ENCODE results near the gene TENM4.

Gene TENM4

GRCh38 chr11:79174045-79175008, 266.5 kb downstream of the TENM4 start:
- DNase-seq (ENCODE audit: low spot score), result no peak

GRCh38 chr11:79173615-79174014, 267.2 kb downstream of the TENM4 start:
- DNase-seq (ENCODE audit: low spot score), result no peak

GRCh38 chr11:79170321-79170720, 270.5 kb downstream of the TENM4 start:
- DNase-seq (ENCODE audit: low spot score), result no peak

GRCh38 chr11:79168530-79169110, 272.2 kb downstream of the TENM4 start:
- DNase-seq (ENCODE audit: low spot score), result no peak

- DNase-seq (ENCODE audit: low spot score), result no peak
Observed at GRCh38 chr11:79167510-79168188, 273.2 kb downstream of the TENM4 start.

- no peak for DNase-seq (ENCODE audit: low spot score)
Observed at GRCh38 chr11:79165908-79166307, 274.9 kb downstream of the TENM4 start.

- DNase-seq (ENCODE audit: low spot score), result no peak
Observed at GRCh38 chr11:79160791-79161403, 279.9 kb downstream of the TENM4 start.

GRCh38 chr11:79159657-79160450, 281.0 kb downstream of the TENM4 start:
- no peak for DNase-seq (ENCODE audit: low spot score)

GRCh38 chr11:79157738-79158137, 283.1 kb downstream of the TENM4 start:
- no peak for DNase-seq (ENCODE audit: low spot score)

GRCh38 chr11:79156031-79156430, 284.8 kb downstream of the TENM4 start:
- no peak for DNase-seq (ENCODE audit: low spot score)

- DNase-seq (ENCODE audit: low spot score), result no peak
Observed at GRCh38 chr11:79155237-79155636, 285.6 kb downstream of the TENM4 start.

- no peak for DNase-seq (ENCODE audit: low spot score)
Observed at GRCh38 chr11:79152511-79152910, 288.3 kb downstream of the TENM4 start.

GRCh38 chr11:79151396-79151795, 289.4 kb downstream of the TENM4 start:
- no peak for DNase-seq (ENCODE audit: low spot score)

- no peak for DNase-seq (ENCODE audit: low spot score)
Observed at GRCh38 chr11:79150966-79151365, 289.9 kb downstream of the TENM4 start.

- no peak for DNase-seq (ENCODE audit: low spot score)
Observed at GRCh38 chr11:79150320-79150719, 290.5 kb downstream of the TENM4 start.

- DNase-seq (ENCODE audit: low spot score), result no peak
Observed at GRCh38 chr11:79147731-79148130, 293.1 kb downstream of the TENM4 start.

- no peak for DNase-seq (ENCODE audit: low spot score)
Observed at GRCh38 chr11:79147011-79147410, 293.8 kb downstream of the TENM4 start.

- DNase-seq (ENCODE audit: low spot score), result no peak
Observed at GRCh38 chr11:79139900-79140299, 300.9 kb downstream of the TENM4 start.

- DNase-seq (ENCODE audit: low spot score), result no peak
Observed at GRCh38 chr11:79129702-79130101, 311.1 kb downstream of the TENM4 start.

GRCh38 chr11:79128291-79128690, 312.5 kb downstream of the TENM4 start:
- no peak for DNase-seq (ENCODE audit: low spot score)

GRCh38 chr11:79122759-79123158, 318.1 kb downstream of the TENM4 start:
- DNase-seq (ENCODE audit: low spot score), result no peak

- DNase-seq (ENCODE audit: low spot score), result no peak
Observed at GRCh38 chr11:79121351-79121750, 319.5 kb downstream of the TENM4 start.
